GM18870 (cell line): ENCODE measurements around the gene CDA.

ENCODE experiments used
- ATAC-seq: cut with Tn5 transposase; IDR thresholded peaks from one replicate; pipeline ENCODE4 v1.9.1; 2021; ENCODE audit warnings: moderate library complexity; ENCODE audit not compliant: unreplicated experiment

CDA gene

GRCh38 chr1:20588634-20589225, at the start of gene CDA:
Gene CDA, plus strand, starts transcription at chr1:20589097. Its CDS starts 33 bp downstream, at chr1:20589130.
- no peak for ATAC-seq

- ATAC-seq: no peak
Measured at GRCh38 chr1:20540281-20540680, 48.6 kb upstream of the CDA start.

- no peak for ATAC-seq
Measured at GRCh38 chr1:20546637-20547036, 42.3 kb upstream of the CDA start.

GRCh38 chr1:20551161-20551560, 37.7 kb upstream of the CDA start:
- no peak for ATAC-seq

GRCh38 chr1:20551945-20552727, 36.8 kb upstream of the CDA start, which contains the start of gene FAM43B:
Gene FAM43B, plus strand, starts transcription at chr1:20552573. Its CDS starts 401 bp downstream, at chr1:20552974.
- ATAC-seq: no peak

GRCh38 chr1:20552728-20553445, 36.0 kb upstream of the CDA start:
- ATAC-seq: no peak

- ATAC-seq: no peak
Measured at GRCh38 chr1:20555025-20555757, 33.7 kb upstream of the CDA start.

GRCh38 chr1:20555758-20556120, 33.2 kb upstream of the CDA start:
- ATAC-seq: no peak

GRCh38 chr1:20558191-20558590, 30.7 kb upstream of the CDA start:
- no peak for ATAC-seq

- no peak for ATAC-seq
Measured at GRCh38 chr1:20560966-20561365, 27.9 kb upstream of the CDA start.

- no peak for ATAC-seq
Measured at GRCh38 chr1:20565234-20565633, 23.7 kb upstream of the CDA start.

GRCh38 chr1:20569523-20570098, 19.3 kb upstream of the CDA start:
- no peak for ATAC-seq

- ATAC-seq: no peak
Measured at GRCh38 chr1:20571427-20571826, 17.5 kb upstream of the CDA start.

- ATAC-seq: no peak
Measured at GRCh38 chr1:20573987-20574386, 14.9 kb upstream of the CDA start.

- no peak for ATAC-seq
Measured at GRCh38 chr1:20574686-20575540, 14.0 kb upstream of the CDA start.

- ATAC-seq: no peak
Measured at GRCh38 chr1:20575541-20576336, 13.2 kb upstream of the CDA start.

GRCh38 chr1:20578062-20578461, 10.8 kb upstream of the CDA start:
- no peak for ATAC-seq

- no peak for ATAC-seq
Measured at GRCh38 chr1:20578721-20579395, 10.0 kb upstream of the CDA start.

GRCh38 chr1:20584890-20585289, 4.0 kb upstream of the CDA start:
- no peak for ATAC-seq
